GM19397 (cell line): ENCODE measurements around the gene C16orf96.

Source experiments
- ATAC-seq: cut with Tn5 transposase; IDR thresholded peaks from one replicate; pipeline ENCODE4 v1.9.1; 2021; ENCODE audit warnings: mild to moderate bottlenecking, moderate library complexity; ENCODE audit not compliant: unreplicated experiment

C16orf96 gene

GRCh38 chr16:4599037-4599436, 42.9 kb downstream of the C16orf96 start:
- ATAC-seq: no peak

GRCh38 chr16:4599545-4599944, 43.4 kb downstream of the C16orf96 start:
- no peak for ATAC-seq

- ATAC-seq: no peak
These were observed 45.1 kb downstream of the C16orf96 start for GRCh38 chr16:4601036-4601863.

- ATAC-seq: no peak
These were observed 45.7 kb downstream of the C16orf96 start for GRCh38 chr16:4601864-4602186.

GRCh38 chr16:4602331-4602730, 46.2 kb downstream of the C16orf96 start:
- no peak for ATAC-seq

- ATAC-seq: no peak
These were observed 47.6 kb downstream of the C16orf96 start for GRCh38 chr16:4603624-4604170.

GRCh38 chr16:4604401-4604800, 48.3 kb downstream of the C16orf96 start:
- no peak for ATAC-seq

GRCh38 chr16:4606354-4606753, 50.2 kb downstream of the C16orf96 start:
- ATAC-seq: no peak

GRCh38 chr16:4607841-4608703, 51.9 kb downstream of the C16orf96 start:
- no peak for ATAC-seq

GRCh38 chr16:4608704-4608980, 52.5 kb downstream of the C16orf96 start:
- ATAC-seq: no peak

- ATAC-seq: no peak
These were observed 53.3 kb downstream of the C16orf96 start for GRCh38 chr16:4609200-4610010.

- ATAC-seq: no peak
These were observed 54.2 kb downstream of the C16orf96 start for GRCh38 chr16:4610011-4611005.

GRCh38 chr16:4611337-4612021, 55.3 kb downstream of the C16orf96 start:
- no peak for ATAC-seq

- ATAC-seq: no peak
These were observed 56.4 kb downstream of the C16orf96 start for GRCh38 chr16:4612474-4612931.

GRCh38 chr16:4612977-4613635, 57.0 kb downstream of the C16orf96 start:
- ATAC-seq: no peak

- ATAC-seq: no peak
These were observed 57.8 kb downstream of the C16orf96 start for GRCh38 chr16:4613636-4614570.

GRCh38 chr16:4614571-4615383, 58.6 kb downstream of the C16orf96 start, which contains the start of gene UBALD1:
TSS of gene UBALD1 (minus strand) at chr16:4614888. CDS start at chr16:4614797, 91 bp downstream.
- peak; percentile 53 for ATAC-seq
